Choroid plexus epithelial cell (primary cell): Measurements from ENCODE around the gene ENPP7.
"Not testable (repeated sequence)": the region's sequence is repeated elsewhere in the genome, so short reads cannot be mapped to it uniquely, and the experiment has no call there.

Experiments used
- DNase-seq: peaks from one replicate; pipeline ENCODE4 v3.0.0-alpha.2; 2010; ENCODE audit warnings: low read depth
- H3K4me3 ChIP-seq: 2 replicates; pipeline ENCODE4 v1.5.1; 2011; ENCODE audit warnings: low read depth, mild to moderate bottlenecking, control low read depth, low read length, moderate library complexity
- TF ChIP-seq, protein P1 (sequence below): conservative IDR thresholded peaks from 2 replicates; pipeline ENCODE4 v1.5.1; 2011; ENCODE audit warnings: low read depth, mild to moderate bottlenecking, control low read depth, inconsistent platforms, low read length, moderate library complexity

Gene ENPP7

GRCh38 chr17:79749958-79750357, 19.2 kb downstream of the ENPP7 start:
- TF ChIP-seq, protein P1, sequence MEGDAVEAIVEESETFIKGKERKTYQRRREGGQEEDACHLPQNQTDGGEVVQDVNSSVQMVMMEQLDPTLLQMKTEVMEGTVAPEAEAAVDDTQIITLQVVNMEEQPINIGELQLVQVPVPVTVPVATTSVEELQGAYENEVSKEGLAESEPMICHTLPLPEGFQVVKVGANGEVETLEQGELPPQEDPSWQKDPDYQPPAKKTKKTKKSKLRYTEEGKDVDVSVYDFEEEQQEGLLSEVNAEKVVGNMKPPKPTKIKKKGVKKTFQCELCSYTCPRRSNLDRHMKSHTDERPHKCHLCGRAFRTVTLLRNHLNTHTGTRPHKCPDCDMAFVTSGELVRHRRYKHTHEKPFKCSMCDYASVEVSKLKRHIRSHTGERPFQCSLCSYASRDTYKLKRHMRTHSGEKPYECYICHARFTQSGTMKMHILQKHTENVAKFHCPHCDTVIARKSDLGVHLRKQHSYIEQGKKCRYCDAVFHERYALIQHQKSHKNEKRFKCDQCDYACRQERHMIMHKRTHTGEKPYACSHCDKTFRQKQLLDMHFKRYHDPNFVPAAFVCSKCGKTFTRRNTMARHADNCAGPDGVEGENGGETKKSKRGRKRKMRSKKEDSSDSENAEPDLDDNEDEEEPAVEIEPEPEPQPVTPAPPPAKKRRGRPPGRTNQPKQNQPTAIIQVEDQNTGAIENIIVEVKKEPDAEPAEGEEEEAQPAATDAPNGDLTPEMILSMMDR = no peak
- no peak overlapping the region for H3K4me3 ChIP-seq
- DNase-seq = no peak

- TF ChIP-seq, protein P1 = no peak
- H3K4me3 ChIP-seq = no peak overlapping the region
- DNase-seq = no peak
These were observed 20.2 kb downstream of the ENPP7 start for GRCh38 chr17:79750650-79751545.

- no peak overlapping the region for H3K4me3 ChIP-seq
- DNase-seq = no peak
- TF ChIP-seq, protein P1 = no peak
These were observed 21.4 kb downstream of the ENPP7 start for GRCh38 chr17:79752175-79752574.

DNA sequence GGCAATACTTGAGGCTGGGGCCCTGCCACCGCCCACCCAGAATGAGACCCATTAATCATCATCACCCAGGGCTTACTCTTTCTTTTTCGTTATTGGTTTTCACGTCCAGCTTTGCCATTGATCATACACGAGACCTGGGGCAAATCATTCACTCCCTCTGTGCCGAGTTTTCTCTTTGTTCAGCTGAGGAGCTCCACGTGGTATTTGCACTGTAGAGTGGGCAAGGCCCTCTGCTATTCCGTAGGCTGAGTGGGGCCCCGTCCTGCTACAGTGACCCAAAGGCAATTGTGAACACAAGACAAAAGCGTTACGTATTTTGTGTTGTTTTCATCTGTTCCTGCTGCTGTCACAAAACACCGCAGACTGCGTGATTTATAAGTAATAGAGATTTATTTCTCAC, 23.6 kb downstream of the ENPP7 start:
- TF ChIP-seq, protein P1 = no peak
- no peak for DNase-seq

DNA sequence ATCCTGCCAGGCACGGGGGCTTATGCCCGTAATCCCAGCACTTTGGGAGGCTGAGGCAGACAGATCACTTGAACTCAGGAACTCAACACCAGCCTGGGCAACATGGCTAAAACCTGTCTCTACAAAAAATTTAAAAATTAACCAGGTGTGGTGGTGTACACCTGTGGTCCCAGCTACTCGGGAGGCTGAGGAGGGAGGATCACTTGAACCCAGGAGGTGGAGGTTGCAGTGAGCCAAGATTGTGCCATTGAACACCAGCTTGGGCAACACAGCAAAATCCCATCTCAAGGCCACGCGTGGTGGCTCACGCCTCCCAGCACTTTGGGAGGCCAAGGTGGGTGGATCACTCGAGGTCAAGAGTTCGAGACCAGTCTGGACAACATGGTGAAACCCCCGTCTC, 24.2 kb downstream of the ENPP7 start:
- not testable (repeated sequence) for H3K4me3 ChIP-seq

More for the DNA sequence above, 23.6 kb downstream of the ENPP7 start:
- H3K4me3 ChIP-seq = no peak overlapping the region

DNA sequence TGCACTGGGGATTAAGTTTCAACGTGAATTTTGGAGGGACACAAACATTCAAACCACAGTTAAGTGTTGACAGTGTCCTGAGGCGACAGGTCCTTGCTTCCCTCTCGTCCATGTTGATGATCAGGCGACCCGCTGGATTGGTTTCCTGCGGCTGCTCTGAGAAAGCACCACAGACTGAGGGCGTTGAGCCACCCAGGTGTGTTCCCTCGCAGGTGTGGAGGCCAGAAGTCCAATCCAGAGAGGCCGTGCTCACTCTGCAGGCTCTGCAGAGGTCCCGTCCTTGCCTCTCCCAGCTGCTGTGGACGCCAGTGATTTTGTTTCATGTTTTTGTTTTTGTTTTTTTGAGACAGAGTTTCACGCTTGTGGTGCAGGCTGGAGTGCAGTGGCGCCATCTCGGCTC, 24.8 kb downstream of the ENPP7 start:
- H3K4me3 ChIP-seq = no peak overlapping the region
- TF ChIP-seq, protein P1 = no peak
- no peak for DNase-seq

More for the DNA sequence above, 24.2 kb downstream of the ENPP7 start:
- DNase-seq = not testable (repeated sequence)

- DNase-seq = no peak
- H3K4me3 ChIP-seq = no peak overlapping the region
- TF ChIP-seq, protein P1 = no peak
These were observed 26.5 kb downstream of the ENPP7 start for GRCh38 chr17:79757140-79757745.
